GM12878 (cell line): ENCODE data around the gene PTPRN2.

Experiments
- CEBPZ ChIP-seq: fragments of 150-350 bp; IDR thresholded peaks from 2 replicates; pipeline ENCODE4 v1.6.1; 2016; ENCODE audit warnings: low read depth, low read length
- CHD4 ChIP-seq: fragments of 200-600 bp; sonication (generic); IDR thresholded peaks from 2 replicates; pipeline ENCODE4 v1.6.1; 2016; ENCODE audit warnings: mild to moderate bottlenecking
- CTCF ChIP-seq, 3 experiments: IDR thresholded peaks in 2 of 3; conservative IDR thresholded peaks in 1 of 3; 2 replicates each; pipeline ENCODE4 v1.5.1; 2011; ENCODE audit warnings: low read depth in 3 of 3, low read length in 3 of 3, mild to moderate bottlenecking in 3 of 3, control low read depth in 2 of 3, moderate library complexity in 2 of 3, inconsistent platforms in 1 of 3, mixed read lengths in 1 of 3; ENCODE audit not compliant: control insufficient read depth in 2 of 3, insufficient read depth in 1 of 3; ENCODE audit errors: extremely low read depth in 1 of 3
- EP300 ChIP-seq, 2 experiments: fragments of 150-350 bp in 1 of 2; IDR thresholded peaks; 2 replicates each; pipeline ENCODE4 v1.6.1; 2011 to 2012; ENCODE audit warnings: low read depth in 2 of 2, low read length in 2 of 2, borderline replicate concordance in 1 of 2, improper control_type of control experiment in 1 of 2, inconsistent platforms in 1 of 2; ENCODE audit not compliant: control insufficient read depth in 1 of 2
- POLR2A ChIP-seq: IDR thresholded peaks from 2 replicates; pipeline ENCODE4 v1.6.1; 2011; ENCODE audit warnings: low read depth, mild to moderate bottlenecking, low read length
- SP1 ChIP-seq: IDR thresholded peaks from one replicate; pipeline ENCODE4 v1.6.1; 2011; ENCODE audit warnings: low read depth, low read length
- SUZ12 ChIP-seq: fragments of 200-600 bp; sonication (generic); IDR thresholded peaks from one replicate; pipeline ENCODE4 v1.6.1; 2018; ENCODE audit warnings: antibody characterized with exemption, mild to moderate bottlenecking; ENCODE audit not compliant: unreplicated experiment
- TAF1 ChIP-seq: IDR thresholded peaks from 2 replicates; pipeline ENCODE4 v1.6.1; 2011; ENCODE audit warnings: mild to moderate bottlenecking, low read depth, low read length, borderline replicate concordance
- TBL1XR1 ChIP-seq: IDR thresholded peaks from 2 replicates; pipeline ENCODE4 v1.6.1; 2012; ENCODE audit warnings: low read depth, low read length, improper control_type of control experiment
- WRNIP1 ChIP-seq: IDR thresholded peaks from 2 replicates; pipeline ENCODE4 v1.6.1; 2011; ENCODE audit warnings: low read depth, low read length, improper control_type of control experiment, borderline replicate concordance
- ZNF274 ChIP-seq: IDR thresholded peaks from one replicate; pipeline ENCODE4 v1.8.0; 2011; ENCODE audit not compliant: insufficient read length, insufficient read depth
- ZNF592 ChIP-seq: fragments of 450-650 bp; IDR thresholded peaks from 2 replicates; pipeline ENCODE4 v1.6.1; 2017; ENCODE audit warnings: mild to moderate bottlenecking, moderate library complexity

GRCh38 chr7:158216198-158216597 lies 371.4 kb downstream of the PTPRN2 start:
- TF ChIP-seq SP1 (no peak), SUZ12 (no peak), ZNF274 (no peak), POLR2A (no peak), WRNIP1 (no peak), CTCF (IDR thresholded peaks at IDR 0.05 in 2 of 3, conservative IDR thresholded peaks at IDR 0.05 in 1 of 3; ENCODE audit: control insufficient read depth in 2 of 3, extremely low read depth in 1 of 3, insufficient read depth in 1 of 3, low read depth in 3 of 3, low read length in 3 of 3) (no peak), CEBPZ (no peak), ZNF592 (no peak), CHD4 (no peak), TAF1 (no peak), EP300 (IDR thresholded peaks at IDR 0.05; ENCODE audit: borderline replicate concordance in 1 of 2, control insufficient read depth in 1 of 2, low read depth in 2 of 2, low read length in 2 of 2) (no peak), TBL1XR1 (no peak)
